CD4-positive, CD25-positive, alpha-beta regulatory T cell (primary cell): ENCODE measurements around the gene NDUFB7. TPM values are rescaled to one million over a fixed set of nuclear protein-coding genes. Genes with fewer than 3 reads are reported as not detected.

Experiments used
- ATAC-seq, 2 donors: fragments of 150-1000 bp; cut with Tn5 transposase; one replicate each; pipeline ENCODE4 v1.10.0; 2021; ENCODE audit warnings: low read depth in 2 of 2, moderate number of reproducible peaks in 2 of 2, moderate library complexity in 1 of 2
- DNase-seq, 3 donors: peaks; one replicate each; pipeline versions ENCODE4 v3.0.0 to v3.0.0-alpha.2; 2012 to 2022; ENCODE audit warnings: mixed read lengths in 1 of 3
- H3K27ac ChIP-seq: one replicate; pipeline ENCODE4 v1.7.0; 2013; ENCODE audit warnings: mild to moderate bottlenecking, low read length; ENCODE audit not compliant: insufficient read depth, poor library complexity, severe bottlenecking
- H3K27me3 ChIP-seq: one replicate; pipeline ENCODE4 v1.7.0; 2013; ENCODE audit warnings: low read length; ENCODE audit not compliant: control insufficient read depth, insufficient read depth
- H3K36me3 ChIP-seq: one replicate; pipeline ENCODE4 v1.7.0; 2013; ENCODE audit warnings: mild to moderate bottlenecking, low read length, moderate library complexity; ENCODE audit not compliant: control insufficient read depth, insufficient read depth
- H3K4me1 ChIP-seq: 2 replicates; pipeline ENCODE4 v1.7.0; 2013; ENCODE audit warnings: mild to moderate bottlenecking, low read length; ENCODE audit not compliant: insufficient read depth, control insufficient read depth, poor library complexity, severe bottlenecking
- H3K4me3 ChIP-seq: one replicate; pipeline ENCODE4 v1.7.0; 2013; ENCODE audit warnings: low read depth, mild to moderate bottlenecking, low read length, moderate library complexity
- H3K9me3 ChIP-seq, 2 experiments: 1 replicate in 1 of 2; 2 replicates in 1 of 2; pipeline ENCODE4 v1.7.0; 2013; ENCODE audit warnings: low read length in 2 of 2, mild to moderate bottlenecking in 1 of 2, moderate library complexity in 1 of 2; ENCODE audit not compliant: control insufficient read depth in 2 of 2
- H3K27ac Mint-ChIP-seq, 3 donors: one replicate each; pipeline ENCODE4 v1.8.0; 2020 to 2022; ENCODE audit warnings: mild to moderate bottlenecking in 3 of 3, mixed read lengths in 3 of 3, moderate library complexity in 2 of 3
- H3K27me3 Mint-ChIP-seq: one replicate; pipeline ENCODE4 v1.8.0; 2022; ENCODE audit warnings: mild to moderate bottlenecking, mixed read lengths
- H3K36me3 Mint-ChIP-seq: one replicate; pipeline ENCODE4 v1.8.0; 2020; ENCODE audit warnings: mixed read lengths
- H3K4me1 Mint-ChIP-seq, 4 donors: one replicate each; pipeline ENCODE4 v1.8.0; 2020 to 2022; ENCODE audit warnings: mixed read lengths in 4 of 4, mild to moderate bottlenecking in 1 of 4
- H3K4me3 Mint-ChIP-seq, 4 donors: one replicate each; pipeline ENCODE4 v1.8.0; 2020 to 2022; ENCODE audit warnings: mild to moderate bottlenecking in 4 of 4, mixed read lengths in 4 of 4, moderate library complexity in 3 of 4
- H3K9me3 Mint-ChIP-seq, 7 donors: one replicate each; pipeline ENCODE4 v1.8.0; 2020 to 2022; ENCODE audit warnings: mixed read lengths in 7 of 7, mild to moderate bottlenecking in 3 of 7, moderate library complexity in 2 of 7
- polyA plus RNA-seq, 4 donors: library from polyadenylated mRNA; unstranded; fragments of 300-500 nt; fragmentation: Illumina TruSeq; gene quantifications; one replicate each; pipeline ENCODE4 v1.2.3, GENCODE V29; 2021
- total RNA-seq: library from RNA; stranded (reverse); gene quantifications from one replicate; pipeline ENCODE4 v1.2.3, GENCODE V29; 2022

NDUFB7 gene
- total and polyA plus RNA-seq, 5 donors from 2014 or later = 51.4 to 238 (median 213) TPM

DNA sequence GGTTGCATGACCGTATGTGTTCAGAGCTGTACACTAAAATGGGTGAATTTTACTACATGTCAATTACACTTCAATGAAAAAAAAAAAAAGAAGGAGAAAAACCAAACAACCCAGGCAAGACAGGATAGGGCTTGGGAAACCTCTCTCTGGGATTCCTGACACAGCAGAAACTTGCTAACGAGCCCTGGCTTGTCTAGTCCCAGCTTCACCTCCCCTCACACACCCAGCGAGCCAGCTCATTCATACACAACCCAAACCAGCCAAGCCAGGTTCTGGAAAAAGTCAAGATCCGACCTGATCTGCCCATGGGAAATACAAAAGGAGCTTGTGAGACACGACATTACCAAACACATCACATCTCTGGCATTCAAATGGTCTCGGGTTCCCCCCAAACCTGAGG is 46.1 kb downstream of the NDUFB7 start:
- H3K4me1 Mint-ChIP-seq = peaks cover 6 to 75% (median 35%) of the 10 kb centered on the region in 4 donors
- peak overlapping the region in 2 of 4 donors; percentile 43 to 49 for H3K4me3 Mint-ChIP-seq
- peaks cover 4% of the 10 kb centered on the region for H3K36me3 Mint-ChIP-seq
- no peak overlapping the region for H3K27ac ChIP-seq
- no peak overlapping the region for H3K4me3 ChIP-seq
- peaks cover 8% of the 10 kb centered on the region for H3K27me3 Mint-ChIP-seq
- no peaks in the 10 kb centered on the region for H3K36me3 ChIP-seq
- ATAC-seq = no peak
- no peak for DNase-seq
- H3K27ac Mint-ChIP-seq = peak overlapping the region; percentile 62 to 100 (median 84)
- no peaks in the 10 kb centered on the region for H3K27me3 ChIP-seq
- no peaks in the 10 kb centered on the region for H3K9me3 ChIP-seq
- H3K4me1 ChIP-seq = peaks cover 61% of the 10 kb centered on the region
- H3K9me3 Mint-ChIP-seq = peaks cover 0 to 2% (median 0%) of the 10 kb centered on the region in 7 donors

DNA sequence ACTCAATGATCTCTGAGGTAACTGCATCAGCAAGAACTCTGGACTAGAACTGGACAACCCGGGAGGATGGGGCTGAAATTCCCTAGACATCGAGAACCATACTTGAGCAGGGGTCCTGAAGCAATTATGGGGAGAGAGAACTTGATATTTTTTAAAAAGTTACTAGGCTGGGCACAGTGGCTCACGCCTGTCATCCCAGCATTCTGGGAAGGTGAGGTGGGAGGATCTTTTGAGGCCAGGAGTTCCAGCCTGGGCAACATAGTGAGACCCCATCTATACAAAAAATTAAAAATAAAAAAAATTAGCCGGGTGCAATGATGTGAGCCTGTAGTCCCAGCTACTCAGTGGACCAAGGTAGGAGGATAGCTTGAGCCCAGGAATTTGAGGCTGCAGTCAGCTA is 51.3 kb downstream of the NDUFB7 start:
- H3K27ac Mint-ChIP-seq = peak overlapping the region; percentile 85 to 100 (median 99)
- peaks cover 14% of the 10 kb centered on the region for H3K36me3 Mint-ChIP-seq
- H3K27me3 Mint-ChIP-seq = peaks cover 12% of the 10 kb centered on the region
- peaks cover 0 to 4% (median 0%) of the 10 kb centered on the region in 7 donors for H3K9me3 Mint-ChIP-seq
- H3K27me3 ChIP-seq = no peaks in the 10 kb centered on the region
- H3K4me1 ChIP-seq = peaks cover 78% of the 10 kb centered on the region
- H3K36me3 ChIP-seq = peaks cover 14% of the 10 kb centered on the region
- peaks cover 6 to 78% (median 53%) of the 10 kb centered on the region in 4 donors for H3K4me1 Mint-ChIP-seq
- H3K27ac ChIP-seq = peak overlapping the region; percentile 94
- DNase-seq (no peak), ATAC-seq (no peak)
- H3K4me3 Mint-ChIP-seq = peak overlapping the region in 3 of 4 donors; percentile 61 to 84 (median 72)
- H3K4me3 ChIP-seq = no peak overlapping the region
- H3K9me3 ChIP-seq = no peaks in the 10 kb centered on the region

DNA sequence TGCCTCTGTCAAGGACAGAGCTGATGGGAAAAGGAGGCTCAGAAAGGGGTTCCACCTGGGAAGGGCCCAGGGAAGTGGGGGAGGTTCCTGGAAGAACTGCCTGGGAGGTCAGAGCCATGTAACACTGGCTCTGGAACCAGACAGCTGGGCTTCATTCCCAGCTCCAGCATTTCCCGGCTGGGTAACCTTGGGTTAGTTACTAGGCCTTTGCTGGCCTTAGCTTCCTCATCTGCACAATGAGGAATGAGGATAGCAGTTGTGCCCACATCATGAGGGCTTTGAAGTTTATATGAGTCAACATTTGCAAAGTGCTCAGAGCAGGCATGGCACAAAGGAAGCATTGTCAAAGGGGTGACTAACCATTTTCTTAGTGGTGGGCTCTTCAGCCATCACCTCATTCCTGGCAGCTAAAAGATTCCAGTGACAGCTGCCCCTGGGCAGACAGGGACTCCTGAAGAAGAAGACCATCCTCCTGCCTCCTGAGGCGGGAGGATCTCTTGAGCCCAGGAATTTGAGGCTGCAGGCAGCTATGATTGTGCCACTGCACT is 51.9 kb downstream of the NDUFB7 start:
- Histone ChIP-seq H3K4me3 (peak overlapping the region; percentile 31), H3K27me3 (no peaks in the 10 kb centered on the region), H3K9me3 (no peaks in the 10 kb centered on the region), H3K27ac (peak overlapping the region; percentile 94), H3K4me1 (peaks cover 84% of the 10 kb centered on the region), H3K36me3 (peaks cover 20% of the 10 kb centered on the region)
- peaks cover 12% of the 10 kb centered on the region for H3K27me3 Mint-ChIP-seq
- H3K9me3 Mint-ChIP-seq = peaks cover 0 to 4% (median 0%) of the 10 kb centered on the region in 7 donors
- H3K36me3 Mint-ChIP-seq = peaks cover 20% of the 10 kb centered on the region
- peak overlapping the region; percentile 85 to 100 (median 99) for H3K27ac Mint-ChIP-seq
- ATAC-seq = no peak
- H3K4me1 Mint-ChIP-seq = peaks cover 8 to 79% (median 56%) of the 10 kb centered on the region in 4 donors
- peak overlapping the region; percentile 61 to 98 (median 78) for H3K4me3 Mint-ChIP-seq
- no peak for DNase-seq

DNA sequence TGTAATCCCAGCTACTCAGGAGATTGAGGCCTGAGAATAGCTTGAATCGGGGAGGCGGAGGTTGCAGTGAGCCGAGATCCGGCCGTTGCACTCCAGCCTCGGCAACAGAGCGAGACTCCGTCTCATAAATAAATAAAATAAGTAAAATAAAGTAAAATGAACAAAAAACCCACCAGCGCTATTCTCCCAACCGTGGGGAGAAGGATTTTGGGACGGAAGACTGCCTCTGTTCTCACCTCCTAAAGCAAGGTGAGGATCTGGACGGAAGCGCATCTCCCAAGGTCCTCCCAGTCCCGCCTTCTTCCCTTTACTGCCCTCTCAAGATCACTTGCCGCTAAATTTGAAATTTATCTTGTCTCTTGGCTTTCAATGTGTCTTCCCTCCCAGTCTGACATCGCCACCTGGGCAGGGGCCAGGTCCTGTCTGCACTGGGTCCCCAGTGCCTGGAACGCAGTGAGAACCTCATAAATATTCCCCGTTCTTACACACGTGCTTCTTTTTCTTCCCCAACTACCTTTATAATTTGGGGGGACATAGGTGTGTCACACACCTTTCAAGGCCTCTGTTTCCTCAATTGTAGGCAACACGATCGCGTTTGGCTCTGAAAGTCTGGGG is 52.5 kb downstream of the NDUFB7 start:
- H3K4me1 ChIP-seq = peaks cover 86% of the 10 kb centered on the region
- peak overlapping the region; percentile 31 for H3K4me3 ChIP-seq

DNA sequence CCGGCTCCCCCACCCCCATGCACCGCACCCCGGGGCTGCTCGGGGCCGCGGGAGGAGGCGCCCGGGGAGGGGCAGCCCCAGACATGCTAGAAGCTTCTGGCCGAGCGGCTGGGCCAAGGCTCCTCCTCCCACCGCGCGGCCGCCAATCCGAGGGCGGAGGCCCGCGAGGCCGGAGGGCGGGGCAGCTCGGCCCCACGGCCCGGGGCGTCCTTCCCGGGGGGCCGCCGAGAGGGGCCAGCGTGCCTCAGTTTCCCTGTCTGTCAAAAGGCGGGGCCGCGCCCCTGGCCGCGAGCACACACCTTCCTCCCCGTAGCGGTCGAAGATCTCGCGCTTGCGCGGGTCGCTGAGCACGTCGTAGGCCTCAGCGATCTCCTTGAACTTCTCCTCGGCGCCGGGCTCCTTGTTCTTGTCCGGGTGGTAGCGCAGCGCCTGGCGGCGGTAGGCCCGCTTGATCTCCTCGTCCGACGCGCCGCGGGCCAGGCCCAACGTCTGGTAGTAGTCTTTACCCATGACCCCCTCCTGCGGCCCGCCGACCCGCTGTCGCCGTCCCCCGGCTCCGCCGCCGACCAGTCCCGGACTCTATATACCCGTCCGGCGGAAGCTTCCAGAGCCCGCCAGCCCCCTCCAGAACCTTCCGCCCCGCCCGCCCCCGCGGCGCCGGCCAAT is 53.9 kb downstream of the NDUFB7 start, which contains the start of gene DNAJB1:
TSS of gene DNAJB1 (minus strand) at position 558 of the 666 bp plus-strand sequence. CDS start at position 510, 48 bp downstream.
- peaks cover 26% of the 10 kb centered on the region for H3K36me3 Mint-ChIP-seq
- Histone ChIP-seq H3K36me3 (peaks cover 34% of the 10 kb centered on the region), H3K27ac (peak within 1 kb of the TSS; percentile 94), H3K27me3 (no peaks in the 10 kb centered on the region), H3K9me3 (no peaks in the 10 kb centered on the region), H3K4me1 (peaks cover 75% of the 10 kb centered on the region), H3K4me3 (peak within 1 kb of the TSS; percentile 99)
- peak within 1 kb of the TSS; percentile 98 to 100 (median 99) for H3K27ac Mint-ChIP-seq
- ATAC-seq = peak; percentile 50 to 63
- peaks cover 0 to 4% (median 0%) of the 10 kb centered on the region in 7 donors for H3K9me3 Mint-ChIP-seq
- peaks cover 15 to 80% (median 54%) of the 10 kb centered on the region in 4 donors for H3K4me1 Mint-ChIP-seq
- H3K4me3 Mint-ChIP-seq = peak within 1 kb of the TSS; percentile 95 to 98 (median 97)
- H3K27me3 Mint-ChIP-seq = peaks cover 12% of the 10 kb centered on the region
- peak in 2 of 3 donors; percentile 66 to 76 for DNase-seq

More for the DNA sequence above, 52.5 kb downstream of the NDUFB7 start:
- peaks cover 0 to 4% (median 0%) of the 10 kb centered on the region in 7 donors for H3K9me3 Mint-ChIP-seq
- Histone ChIP-seq H3K27ac (peak overlapping the region; percentile 94), H3K9me3 (no peaks in the 10 kb centered on the region), H3K27me3 (no peaks in the 10 kb centered on the region), H3K36me3 (peaks cover 26% of the 10 kb centered on the region)
- peak overlapping the region; percentile 87 to 98 (median 97) for H3K4me3 Mint-ChIP-seq
- peaks cover 11 to 80% (median 61%) of the 10 kb centered on the region in 4 donors for H3K4me1 Mint-ChIP-seq
- DNase-seq (no peak), ATAC-seq (no peak)
- peaks cover 26% of the 10 kb centered on the region for H3K36me3 Mint-ChIP-seq
- H3K27ac Mint-ChIP-seq = peak overlapping the region; percentile 85 to 100 (median 99)
- peaks cover 12% of the 10 kb centered on the region for H3K27me3 Mint-ChIP-seq

DNA sequence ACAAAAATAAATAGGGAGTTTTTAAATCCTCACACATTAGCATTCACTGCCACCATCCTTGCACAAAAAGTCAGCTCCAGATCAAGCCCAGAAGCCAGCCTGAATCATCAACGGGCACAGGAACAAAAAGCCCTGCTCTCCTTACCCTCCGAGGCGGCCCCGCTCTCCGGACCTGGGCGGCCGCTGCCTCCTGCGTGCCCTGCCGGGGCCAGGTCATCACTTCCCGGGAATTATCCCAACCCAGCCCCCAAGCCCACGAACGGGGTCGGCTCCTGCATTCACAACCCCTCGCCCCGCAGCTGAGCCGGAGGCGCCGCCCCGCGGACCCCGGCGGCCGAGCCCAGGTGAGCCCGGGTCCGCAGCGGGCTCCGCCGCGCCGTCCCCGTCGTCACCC is 54.4 kb downstream of the NDUFB7 start:
- Mint-ChIP-seq H3K27me3 (peaks cover 8% of the 10 kb centered on the region), H3K4me1 (peaks cover 17 to 77% (median 49%) of the 10 kb centered on the region in 4 donors), H3K36me3 (peaks cover 26% of the 10 kb centered on the region), H3K9me3 (peaks cover 0 to 4% (median 0%) of the 10 kb centered on the region in 7 donors), H3K4me3 (peak overlapping the region; percentile 90 to 98 (median 94)), H3K27ac (peak overlapping the region; percentile 77 to 94 (median 88))
- no peaks in the 10 kb centered on the region for H3K27me3 ChIP-seq
- peaks cover 70% of the 10 kb centered on the region for H3K4me1 ChIP-seq
- H3K4me3 ChIP-seq = peak overlapping the region; percentile 99
- peak overlapping the region; percentile 94 for H3K27ac ChIP-seq
- no peak for DNase-seq
- H3K9me3 ChIP-seq = no peaks in the 10 kb centered on the region
- H3K36me3 ChIP-seq = peaks cover 34% of the 10 kb centered on the region
- ATAC-seq = no peak

DNA sequence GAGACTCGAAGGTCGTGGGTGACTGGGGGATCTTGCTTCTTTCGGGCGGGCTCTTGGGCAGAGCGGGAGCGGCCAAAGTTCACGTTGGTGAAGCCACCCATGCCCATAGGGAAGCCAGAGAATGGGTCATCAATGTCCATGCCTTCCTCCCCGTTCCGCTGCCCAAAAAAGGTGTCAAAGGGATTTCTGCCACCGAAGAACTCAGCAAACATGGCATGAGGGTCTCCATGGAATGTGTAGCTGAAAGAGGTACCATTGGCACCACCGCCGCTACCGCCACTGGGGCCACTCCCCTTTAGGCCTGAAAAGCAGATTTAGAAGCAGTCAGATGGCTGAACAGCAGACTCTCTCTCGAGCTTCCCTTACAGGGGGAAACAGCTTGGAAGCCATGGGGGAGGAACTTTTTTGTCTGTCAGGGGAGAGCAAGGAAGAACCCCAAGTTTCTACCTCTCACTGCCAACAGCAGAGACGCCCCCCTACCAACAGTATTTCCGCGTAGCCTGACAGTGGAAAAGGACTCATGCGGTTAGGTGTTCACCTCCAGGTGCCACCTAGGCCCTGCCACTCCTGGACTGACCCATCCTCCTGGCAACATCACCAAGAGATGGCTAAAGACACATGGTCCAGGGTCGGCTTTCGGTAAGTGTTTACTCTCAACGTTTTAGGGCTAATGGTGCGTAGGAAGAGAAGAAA is 55.0 kb downstream of the NDUFB7 start:
- H3K4me1 ChIP-seq = peaks cover 64% of the 10 kb centered on the region
- ATAC-seq = no peak
- peak overlapping the region; percentile 90 to 98 (median 94) for H3K4me3 Mint-ChIP-seq
- H3K9me3 ChIP-seq = no peaks in the 10 kb centered on the region
- H3K9me3 Mint-ChIP-seq = peaks cover 0 to 2% (median 0%) of the 10 kb centered on the region in 7 donors
- H3K27ac Mint-ChIP-seq = peak overlapping the region; percentile 77 to 94 (median 88)
- H3K4me3 ChIP-seq = peak overlapping the region; percentile 99
- peaks cover 4% of the 10 kb centered on the region for H3K27me3 Mint-ChIP-seq
- peaks cover 13 to 72% (median 45%) of the 10 kb centered on the region in 4 donors for H3K4me1 Mint-ChIP-seq
- peaks cover 26% of the 10 kb centered on the region for H3K36me3 Mint-ChIP-seq
- peaks cover 34% of the 10 kb centered on the region for H3K36me3 ChIP-seq
- DNase-seq = peak in 1 of 3 donors; percentile 37
- no peaks in the 10 kb centered on the region for H3K27me3 ChIP-seq
- H3K27ac ChIP-seq = peak overlapping the region; percentile 94
